Femur (tissue), 1 donor: ENCODE results near the gene SOAT2.

Experiments
- DNase-seq: peaks from one replicate; pipeline ENCODE4 v3.0.0-alpha.2; 2017

The SOAT2 gene, protein sequence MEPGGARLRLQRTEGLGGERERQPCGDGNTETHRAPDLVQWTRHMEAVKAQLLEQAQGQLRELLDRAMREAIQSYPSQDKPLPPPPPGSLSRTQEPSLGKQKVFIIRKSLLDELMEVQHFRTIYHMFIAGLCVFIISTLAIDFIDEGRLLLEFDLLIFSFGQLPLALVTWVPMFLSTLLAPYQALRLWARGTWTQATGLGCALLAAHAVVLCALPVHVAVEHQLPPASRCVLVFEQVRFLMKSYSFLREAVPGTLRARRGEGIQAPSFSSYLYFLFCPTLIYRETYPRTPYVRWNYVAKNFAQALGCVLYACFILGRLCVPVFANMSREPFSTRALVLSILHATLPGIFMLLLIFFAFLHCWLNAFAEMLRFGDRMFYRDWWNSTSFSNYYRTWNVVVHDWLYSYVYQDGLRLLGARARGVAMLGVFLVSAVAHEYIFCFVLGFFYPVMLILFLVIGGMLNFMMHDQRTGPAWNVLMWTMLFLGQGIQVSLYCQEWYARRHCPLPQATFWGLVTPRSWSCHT

DNA sequence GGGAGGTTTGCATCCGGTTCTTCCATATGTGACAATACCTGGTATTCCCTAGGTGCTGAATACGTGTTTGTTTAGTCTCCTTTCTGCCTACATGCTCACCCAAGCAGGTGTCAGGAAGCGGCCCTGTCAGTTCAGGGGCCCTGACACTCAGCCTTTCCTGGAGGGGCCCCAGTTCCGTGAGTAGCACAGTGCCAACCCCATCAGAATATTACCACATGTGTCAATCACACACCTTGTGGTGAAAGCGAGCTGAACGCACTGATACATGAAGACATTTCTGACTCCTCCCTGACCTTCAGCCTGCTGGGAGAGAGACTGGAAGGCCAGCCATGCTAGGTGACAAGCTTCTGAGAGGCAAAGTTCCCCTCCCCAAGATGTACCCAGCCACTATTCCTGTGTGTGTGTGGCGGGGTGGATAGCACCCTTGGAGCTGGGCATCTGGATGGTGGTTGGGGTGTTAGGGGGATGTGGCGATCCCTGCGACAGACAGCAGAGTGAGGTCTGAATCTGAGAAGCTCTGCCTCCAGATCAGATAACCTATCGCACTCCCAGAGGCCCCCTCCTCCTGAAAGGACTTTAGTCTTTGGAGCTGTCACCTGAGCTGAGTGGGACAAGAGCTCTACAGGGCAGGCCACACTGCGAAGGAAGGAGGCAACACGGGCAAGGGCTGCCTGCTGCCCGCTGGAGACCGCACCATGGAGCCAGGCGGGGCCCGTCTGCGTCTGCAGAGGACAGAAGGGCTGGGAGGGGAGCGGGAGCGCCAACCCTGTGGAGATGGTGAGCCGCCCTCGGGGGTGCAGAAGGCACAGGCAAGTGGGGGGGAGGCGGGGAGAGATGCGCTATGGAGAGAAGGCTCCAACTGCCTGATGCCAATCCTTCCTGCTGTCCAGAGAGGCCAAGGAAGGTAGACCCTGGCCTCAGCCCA, at the start of gene SOAT2:
TSS of gene SOAT2 (plus strand) at position 604 of the 925 bp plus-strand sequence. CDS start at position 696, 92 bp downstream.
- no peak for DNase-seq

DNA sequence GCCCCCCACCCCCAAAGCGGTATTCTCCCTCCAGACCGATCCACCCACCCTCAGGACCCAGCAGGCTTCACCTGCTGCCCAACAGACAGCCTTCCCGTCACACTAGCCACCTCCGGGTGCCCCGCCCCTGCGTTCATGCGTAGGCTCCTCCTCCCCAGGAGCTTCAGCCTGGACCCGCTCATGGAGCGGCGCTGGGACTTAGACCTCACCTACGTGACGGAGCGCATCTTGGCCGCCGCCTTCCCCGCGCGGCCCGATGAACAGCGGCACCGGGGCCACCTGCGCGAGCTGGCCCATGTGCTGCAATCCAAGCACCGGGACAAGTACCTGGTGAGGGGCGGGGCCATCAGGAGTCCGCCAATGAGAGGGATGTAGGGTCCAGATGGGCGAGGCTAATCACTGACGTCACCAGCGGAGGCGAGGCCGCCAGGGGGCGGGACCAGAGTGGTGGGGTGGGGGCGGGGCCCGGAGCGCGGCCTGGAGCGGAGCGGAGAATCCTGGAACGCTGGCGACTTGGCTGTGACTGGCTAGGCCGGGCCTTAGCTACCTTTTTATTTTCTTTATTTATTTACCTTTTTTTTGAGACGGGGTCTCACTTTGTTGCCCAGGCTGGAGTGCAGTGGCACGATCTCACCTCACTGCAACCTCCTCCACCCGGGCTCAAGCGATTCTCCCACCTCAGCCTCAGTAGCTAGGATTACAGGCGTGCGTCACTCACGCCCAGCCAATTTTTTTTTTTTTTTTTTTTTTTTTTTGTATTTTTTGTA, 49.0 kb upstream of the SOAT2 start:
- DNase-seq, result peak; percentile 95

DNA sequence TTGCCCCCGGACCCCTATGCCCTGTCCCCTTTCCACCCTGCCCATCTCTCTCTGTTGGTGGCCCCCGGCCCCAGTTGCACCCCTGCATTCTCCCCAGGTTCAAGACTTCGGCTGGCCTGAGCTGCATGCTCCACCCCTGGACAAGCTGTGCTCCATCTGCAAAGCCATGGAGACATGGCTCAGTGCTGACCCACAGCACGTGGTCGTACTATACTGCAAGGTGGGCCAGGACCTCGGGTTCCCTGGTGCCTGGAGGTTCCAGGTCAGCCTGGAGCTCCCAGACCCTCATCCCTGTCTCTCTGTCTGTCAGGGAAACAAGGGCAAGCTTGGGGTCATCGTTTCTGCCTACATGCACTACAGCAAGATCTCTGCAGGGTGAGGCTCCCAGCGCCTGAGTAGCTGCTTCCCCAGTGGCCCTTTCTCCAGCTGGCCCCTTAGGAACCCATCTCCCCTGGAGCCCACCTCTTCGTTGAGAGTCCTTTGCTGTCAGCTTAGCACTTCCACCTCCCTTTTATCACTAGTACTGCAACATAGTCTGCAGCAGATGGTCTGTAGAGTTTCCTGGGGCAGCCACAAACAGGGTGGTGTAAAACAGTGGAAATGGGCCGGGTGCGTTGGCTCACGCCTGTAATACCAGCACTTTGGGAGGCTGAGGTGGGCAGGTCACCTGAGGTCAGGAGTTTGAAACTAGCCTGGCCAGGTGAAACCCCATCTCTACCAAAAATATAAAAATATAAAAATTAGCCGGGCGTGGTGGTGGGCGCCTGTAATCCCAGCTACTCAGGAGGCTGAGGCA, 47.6 kb upstream of the SOAT2 start:
- DNase-seq, result peak; percentile 32

DNA sequence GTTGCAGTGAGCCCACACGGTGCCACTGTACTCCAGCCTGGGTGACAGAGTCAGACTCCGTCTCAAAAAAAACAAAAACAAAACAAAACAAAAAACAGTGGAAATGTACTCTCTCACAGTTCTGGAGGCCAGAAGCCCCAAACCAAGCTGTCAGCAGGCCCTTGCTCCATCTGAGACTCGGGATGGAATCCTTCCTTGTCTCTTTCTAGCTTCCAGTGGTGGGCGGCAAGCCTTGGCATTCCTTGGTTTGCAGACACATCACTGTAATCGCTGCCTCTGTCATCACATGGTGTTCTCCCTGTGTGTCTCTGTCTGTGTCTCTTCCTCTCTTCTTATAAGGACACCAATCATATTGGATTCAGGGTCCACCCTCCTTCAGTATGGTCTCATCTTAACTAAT, 47.0 kb upstream of the SOAT2 start:
- DNase-seq, result no peak

DNA sequence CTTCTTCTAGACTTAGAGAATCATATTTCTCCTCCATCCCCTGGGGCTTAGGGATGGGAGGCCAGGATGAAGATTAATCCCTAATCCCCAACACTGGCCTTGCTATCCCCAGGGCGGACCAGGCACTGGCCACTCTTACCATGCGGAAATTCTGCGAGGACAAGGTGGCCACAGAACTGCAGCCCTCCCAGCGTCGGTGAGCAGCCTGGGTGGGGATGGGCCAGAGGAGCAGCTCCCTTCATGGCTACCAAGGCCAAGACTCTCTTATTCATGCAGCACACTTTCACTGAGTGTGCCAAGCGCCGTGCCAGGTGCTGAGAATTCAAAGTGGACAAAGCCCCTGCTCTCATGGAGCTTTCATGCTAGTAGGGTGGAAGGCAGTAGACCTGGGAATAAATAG, 46.4 kb upstream of the SOAT2 start:
- DNase-seq, result peak; percentile 21

DNA sequence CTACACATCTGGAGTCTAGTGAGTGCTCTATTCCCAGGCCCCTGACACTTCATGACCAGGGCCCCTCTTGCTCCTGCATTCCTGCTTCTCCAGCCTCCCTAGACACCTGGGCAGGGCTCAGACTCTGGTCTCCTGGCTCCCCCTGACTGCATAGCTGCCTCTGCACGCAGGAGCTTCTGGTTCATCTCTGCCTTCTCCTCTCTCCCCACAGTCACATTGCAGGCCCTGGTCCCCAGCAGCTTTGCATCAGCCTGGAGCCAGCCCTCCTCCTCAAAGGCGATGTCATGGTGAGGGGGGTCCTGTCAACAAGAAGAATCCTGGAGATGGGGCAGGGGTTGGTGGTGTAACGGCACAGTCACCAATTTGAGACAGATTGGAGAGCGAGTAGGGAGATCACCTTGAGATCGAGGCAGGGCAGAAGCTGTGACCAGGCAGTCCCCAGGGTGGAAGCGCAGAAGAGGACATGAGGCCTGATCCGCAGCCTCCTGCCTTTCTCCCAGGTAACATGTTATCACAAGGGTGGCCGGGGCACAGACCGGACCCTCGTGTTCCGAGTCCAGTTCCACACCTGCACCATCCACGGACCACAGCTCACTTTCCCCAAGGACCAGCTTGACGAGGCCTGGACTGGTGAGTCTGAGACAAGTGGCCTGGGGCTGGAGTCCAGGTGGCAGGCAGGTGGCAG, 45.3 kb upstream of the SOAT2 start:
- peak; percentile 25 for DNase-seq

DNA sequence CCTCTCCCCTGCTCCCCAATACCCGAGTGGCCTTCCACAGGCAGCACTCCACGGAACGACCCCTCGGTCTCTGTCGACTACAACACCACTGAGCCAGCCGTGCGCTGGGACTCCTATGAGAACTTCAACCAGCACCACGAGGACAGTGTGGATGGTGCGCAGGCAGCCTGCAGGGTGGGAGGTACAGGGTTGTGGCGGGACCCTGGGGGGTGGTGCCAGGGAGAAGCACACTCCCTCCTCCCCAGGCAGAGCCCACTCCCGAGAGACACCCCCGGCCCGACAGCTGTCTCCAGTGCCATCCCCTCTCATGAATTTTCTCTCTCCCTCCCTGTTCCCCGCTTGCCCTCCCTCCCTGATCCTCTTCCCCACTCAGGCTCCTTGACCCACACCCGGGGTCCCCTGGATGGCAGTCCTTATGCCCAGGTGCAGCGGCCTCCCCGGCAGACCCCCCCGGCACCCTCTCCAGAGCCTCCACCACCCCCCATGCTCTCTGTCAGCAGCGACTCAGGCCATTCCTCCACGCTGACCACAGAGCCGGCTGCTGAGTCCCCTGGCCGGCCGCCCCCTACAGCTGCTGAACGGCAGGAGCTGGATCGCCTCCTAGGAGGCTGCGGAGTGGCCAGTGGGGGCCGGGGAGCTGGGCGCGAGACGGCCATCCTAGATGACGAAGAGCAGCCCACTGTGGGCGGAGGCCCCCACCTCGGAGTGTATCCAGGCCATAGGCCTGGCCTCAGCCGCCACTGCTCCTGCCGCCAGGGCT, 44.4 kb upstream of the SOAT2 start:
- DNase-seq, result peak; percentile 44

DNA sequence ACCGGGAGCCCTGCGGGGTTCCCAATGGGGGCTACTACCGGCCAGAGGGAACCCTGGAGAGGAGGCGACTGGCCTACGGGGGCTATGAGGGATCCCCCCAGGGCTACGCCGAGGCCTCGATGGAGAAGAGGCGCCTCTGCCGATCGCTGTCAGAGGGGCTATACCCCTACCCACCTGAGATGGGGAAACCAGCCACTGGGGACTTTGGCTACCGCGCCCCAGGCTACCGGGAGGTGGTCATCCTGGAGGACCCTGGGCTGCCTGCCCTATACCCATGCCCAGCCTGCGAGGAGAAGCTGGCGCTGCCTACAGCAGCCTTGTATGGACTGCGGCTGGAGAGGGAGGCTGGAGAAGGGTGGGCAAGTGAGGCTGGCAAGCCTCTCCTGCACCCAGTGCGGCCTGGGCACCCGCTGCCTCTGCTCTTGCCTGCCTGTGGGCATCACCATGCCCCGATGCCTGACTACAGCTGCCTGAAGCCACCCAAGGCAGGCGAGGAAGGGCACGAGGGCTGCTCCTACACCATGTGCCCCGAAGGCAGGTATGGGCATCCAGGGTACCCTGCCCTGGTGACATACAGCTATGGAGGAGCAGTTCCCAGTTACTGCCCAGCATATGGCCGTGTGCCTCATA, 43.7 kb upstream of the SOAT2 start:
- DNase-seq, result peak; percentile 24

DNA sequence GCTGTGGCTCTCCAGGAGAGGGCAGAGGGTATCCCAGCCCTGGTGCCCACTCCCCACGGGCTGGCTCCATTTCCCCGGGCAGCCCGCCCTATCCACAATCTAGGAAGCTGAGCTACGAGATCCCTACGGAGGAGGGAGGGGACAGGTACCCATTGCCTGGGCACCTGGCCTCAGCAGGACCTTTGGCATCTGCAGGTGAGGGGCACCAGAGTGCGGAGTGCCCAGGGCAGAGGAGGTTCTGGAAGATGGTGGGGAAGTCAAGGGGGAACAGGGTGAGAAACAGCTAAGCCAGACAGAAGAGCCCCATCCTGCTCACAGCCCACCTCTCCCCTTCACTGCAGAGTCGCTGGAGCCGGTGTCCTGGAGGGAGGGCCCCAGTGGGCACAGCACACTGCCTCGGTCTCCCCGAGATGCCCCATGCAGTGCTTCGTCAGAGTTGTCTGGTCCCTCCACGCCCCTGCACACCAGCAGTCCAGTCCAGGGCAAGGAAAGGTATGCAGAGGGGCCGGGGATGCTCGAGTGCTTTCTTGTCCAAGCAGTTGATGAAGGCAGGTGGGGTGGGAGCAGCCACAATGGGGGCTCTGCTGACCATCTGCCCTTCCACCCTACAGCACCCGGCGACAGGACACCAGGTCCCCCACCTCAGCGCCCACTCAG, 43.1 kb upstream of the SOAT2 start:
- peak; percentile 34 for DNase-seq

DNA sequence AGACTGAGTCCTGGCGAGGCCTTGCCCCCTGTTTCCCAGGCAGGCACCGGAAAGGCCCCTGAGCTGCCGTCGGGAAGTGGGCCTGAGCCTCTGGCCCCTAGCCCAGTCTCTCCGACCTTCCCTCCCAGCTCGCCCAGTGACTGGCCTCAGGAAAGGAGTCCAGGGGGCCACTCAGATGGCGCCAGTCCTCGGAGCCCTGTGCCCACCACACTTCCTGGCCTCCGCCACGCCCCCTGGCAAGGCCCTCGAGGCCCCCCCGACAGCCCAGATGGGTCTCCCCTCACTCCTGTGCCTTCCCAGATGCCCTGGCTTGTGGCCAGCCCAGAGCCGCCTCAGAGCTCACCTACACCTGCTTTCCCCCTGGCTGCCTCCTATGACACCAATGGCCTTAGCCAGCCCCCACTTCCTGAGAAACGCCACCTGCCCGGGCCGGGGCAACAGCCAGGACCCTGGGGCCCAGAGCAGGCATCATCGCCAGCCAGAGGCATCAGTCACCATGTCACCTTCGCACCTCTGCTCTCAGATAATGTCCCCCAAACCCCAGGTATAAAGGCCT, 42.5 kb upstream of the SOAT2 start:
- DNase-seq, result peak; percentile 57

DNA sequence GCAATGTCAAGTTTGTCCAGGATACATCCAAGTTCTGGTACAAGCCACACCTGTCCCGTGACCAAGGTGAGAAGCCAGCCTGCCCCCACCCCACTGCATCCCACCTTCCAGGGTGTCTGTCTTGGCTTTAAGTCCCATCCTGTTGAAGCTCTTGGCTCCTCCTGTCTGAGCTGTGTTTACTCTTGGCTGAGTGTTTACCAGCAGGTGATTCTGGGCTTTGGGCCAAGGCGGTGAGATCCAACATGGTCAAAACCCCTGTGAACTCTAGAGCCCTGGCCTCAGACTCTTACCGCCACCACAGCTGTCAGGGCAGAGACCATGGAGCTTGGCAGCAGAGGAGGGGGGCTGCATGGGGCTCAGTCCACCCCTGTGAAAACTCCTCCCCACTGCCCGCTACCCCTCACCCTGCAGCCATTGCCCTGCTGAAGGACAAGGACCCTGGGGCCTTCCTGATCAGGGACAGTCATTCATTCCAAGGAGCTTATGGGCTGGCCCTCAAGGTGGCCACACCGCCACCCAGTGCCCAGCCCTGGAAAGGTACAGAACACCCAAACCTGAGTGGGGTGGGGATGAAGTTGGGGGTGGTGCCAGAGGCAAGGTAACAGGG, 41.8 kb upstream of the SOAT2 start:
- peak; percentile 48 for DNase-seq

DNA sequence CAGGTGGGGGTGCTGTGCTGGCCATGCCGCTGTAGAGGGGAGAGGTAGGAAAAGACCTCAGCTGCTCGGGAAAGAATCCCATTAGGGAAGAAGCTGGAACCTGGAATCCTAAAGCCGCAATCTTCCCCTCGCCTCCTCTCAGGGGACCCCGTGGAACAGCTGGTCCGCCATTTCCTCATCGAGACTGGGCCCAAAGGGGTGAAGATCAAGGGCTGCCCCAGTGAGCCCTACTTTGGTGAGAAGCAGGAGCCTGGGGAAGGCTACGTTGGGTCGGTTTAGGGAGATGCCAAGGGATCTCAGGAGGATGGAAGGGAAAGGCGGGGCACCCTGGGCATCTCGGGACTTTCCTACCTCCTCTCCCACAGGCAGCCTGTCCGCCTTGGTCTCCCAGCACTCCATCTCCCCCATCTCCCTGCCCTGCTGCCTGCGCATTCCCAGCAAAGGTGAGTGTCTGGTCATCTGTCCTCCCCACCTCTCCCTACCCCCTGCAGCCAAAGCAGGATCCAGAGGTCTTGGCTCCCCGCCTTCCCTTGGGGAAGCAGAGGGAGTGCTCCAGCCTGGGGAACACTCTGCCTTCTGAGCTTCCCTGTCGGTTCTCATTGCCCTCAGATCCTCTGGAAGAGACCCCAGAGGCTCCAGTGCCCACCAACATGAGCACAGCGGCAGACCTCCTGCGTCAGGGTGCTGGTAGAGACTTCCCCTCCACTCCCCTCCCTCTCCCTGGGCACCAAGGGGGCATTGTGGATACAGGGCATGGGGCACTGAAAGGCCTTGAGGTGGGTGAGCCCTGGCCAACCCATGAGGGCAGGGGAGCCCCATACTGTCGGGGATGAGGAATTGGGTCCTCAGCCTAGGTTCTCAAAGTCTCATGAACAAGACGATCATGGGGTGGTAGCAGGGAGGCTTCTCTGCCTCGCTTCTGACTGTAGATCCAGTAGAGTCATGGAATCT, 41.0 kb upstream of the SOAT2 start:
- DNase-seq, result peak; percentile 28

DNA sequence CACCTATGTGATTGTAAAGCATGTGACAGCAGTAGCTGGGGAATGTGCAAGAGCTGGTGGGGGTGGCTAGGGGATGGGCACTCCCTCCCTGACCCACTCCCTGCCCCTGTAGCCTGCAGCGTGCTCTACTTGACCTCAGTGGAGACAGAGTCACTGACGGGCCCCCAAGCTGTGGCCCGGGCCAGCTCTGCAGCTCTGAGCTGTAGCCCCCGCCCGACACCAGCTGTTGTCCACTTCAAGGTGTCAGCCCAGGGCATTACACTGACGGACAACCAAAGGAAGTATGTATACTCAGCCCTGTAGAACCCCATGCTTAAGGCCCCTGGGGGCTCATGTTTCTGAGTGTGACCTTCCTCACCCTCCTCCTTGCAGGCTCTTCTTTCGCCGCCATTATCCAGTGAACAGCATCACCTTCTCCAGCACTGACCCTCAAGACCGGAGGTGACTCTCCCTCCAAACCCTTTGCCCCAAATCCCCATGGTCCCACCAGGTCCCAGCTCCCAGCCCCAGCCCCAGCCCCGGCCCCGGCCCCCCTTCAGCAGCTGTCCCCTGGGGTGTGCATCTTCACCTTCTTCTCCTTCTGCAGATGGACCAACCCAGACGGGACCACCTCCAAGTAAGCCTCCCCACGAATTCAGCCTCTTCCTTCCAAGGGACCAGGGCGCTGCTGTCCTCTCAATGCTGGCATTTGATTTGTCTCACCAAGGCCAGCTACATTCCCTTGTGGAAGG, 40.1 kb upstream of the SOAT2 start:
- peak; percentile 44 for DNase-seq

DNA sequence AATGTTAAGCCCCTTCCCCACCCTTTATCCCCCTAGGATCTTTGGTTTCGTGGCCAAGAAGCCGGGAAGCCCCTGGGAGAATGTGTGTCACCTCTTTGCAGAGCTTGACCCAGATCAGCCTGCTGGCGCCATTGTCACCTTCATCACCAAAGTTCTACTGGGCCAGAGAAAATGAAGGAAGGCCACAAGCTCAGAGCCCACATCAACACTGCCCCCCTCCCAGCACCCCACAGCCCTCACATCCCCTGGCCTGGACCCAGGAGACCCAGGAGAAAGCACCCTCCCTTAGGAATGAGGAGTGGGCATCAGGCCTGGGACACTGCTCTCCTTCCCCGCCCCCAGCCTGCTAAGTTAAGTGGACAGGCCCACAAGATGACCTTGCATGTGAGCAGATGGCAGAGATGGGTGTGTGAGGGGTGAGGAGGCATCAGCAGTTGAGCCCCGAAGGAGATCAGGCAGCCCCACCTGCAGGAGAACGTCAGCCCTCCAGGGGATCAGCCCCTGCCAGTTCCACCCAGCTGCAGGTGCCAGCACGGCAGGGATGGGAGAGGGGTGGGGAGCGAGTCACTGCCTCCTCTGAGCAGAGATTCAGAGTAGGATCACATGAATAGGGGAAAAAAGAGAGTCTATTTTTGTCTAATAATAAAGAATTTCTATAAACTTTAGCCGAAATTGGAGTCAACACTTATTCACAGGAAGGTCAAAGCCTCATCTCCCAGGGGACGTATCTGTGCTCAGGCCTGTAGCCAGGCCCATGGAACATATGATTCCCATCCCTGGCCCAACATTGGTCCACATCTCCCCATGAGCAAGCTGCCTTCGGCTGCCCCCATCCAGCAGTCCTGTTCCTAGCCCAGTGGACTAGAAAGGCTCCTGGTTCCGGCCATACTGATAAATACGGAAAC, 39.3 kb upstream of the SOAT2 start:
- DNase-seq, result peak; percentile 79

DNA sequence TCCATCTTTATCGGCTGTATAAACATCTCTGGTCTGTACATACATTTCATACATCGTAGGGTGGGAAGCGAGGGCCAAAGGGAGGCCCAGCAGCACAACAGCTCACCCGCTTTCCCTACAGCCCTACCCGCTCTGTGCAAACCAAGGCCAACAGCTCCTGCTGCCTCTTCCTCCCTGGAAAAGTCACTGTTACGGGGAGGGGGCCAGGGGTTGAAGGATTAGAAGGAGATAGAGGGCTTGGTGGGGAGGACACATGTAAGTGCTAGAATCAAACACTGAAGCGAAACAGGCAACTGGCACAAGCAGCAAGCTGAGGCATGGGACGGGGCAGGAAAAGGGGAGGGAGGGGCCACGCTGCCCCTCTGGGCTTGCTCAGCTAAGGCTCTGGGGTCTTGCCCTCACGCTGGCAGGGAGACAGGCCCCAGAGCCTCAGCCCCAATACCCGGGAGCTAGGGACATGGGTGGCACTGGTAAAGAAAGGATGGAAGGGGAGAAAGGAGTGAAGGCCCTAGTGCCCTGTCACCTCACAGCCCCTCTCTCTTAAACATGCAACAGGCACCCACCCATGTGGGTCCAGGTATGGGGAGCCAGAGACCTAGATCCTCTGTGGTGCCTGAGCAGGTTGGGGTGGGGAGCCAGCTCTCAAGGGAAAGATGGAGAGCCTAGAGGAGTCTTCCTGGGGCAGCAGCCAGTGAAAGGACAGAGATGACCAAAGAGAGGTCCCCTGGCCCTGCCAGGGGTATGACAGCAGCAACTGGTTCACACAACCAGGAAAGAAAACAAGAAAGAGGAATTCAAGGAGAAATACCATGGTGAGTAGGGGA, 38.5 kb upstream of the SOAT2 start:
- DNase-seq, result peak; percentile 32
